ENCODE measurements around the gene C1R.

GRCh38 chr12:7069386-7069785, 22.9 kb downstream of the C1R start:
- TF ChIP-seq CTCF (IDR thresholded peaks at IDR 0.05; ENCODE audit: insufficient read depth, low read length), result no peak
- no peak for TF ChIP-seq GABPA (IDR thresholded peaks at IDR 0.05; ENCODE audit: low read depth)
